Smooth muscle cell (in vitro differentiated cells): ENCODE results near the gene DYNLT4. TPM values are rescaled to one million over a fixed set of nuclear protein-coding genes. Genes with fewer than 3 reads are reported as not detected.

Experiments used
- DNase-seq: peaks from one replicate; lab custom pipeline; 2025; ENCODE audit not compliant: unreplicated experiment; lab: John Stamatoyannopoulos, UW
- H2AFZ ChIP-seq: fragments of 200-600 bp; sonication (generic); 2 replicates; pipeline ENCODE4 v1.6.0; 2016; ENCODE audit warnings: antibody characterized with exemption, low read depth, mild to moderate bottlenecking
- H3F3A ChIP-seq: fragments of 200-600 bp; sonication (generic); 2 replicates; pipeline ENCODE4 v1.6.0; 2017; ENCODE audit warnings: antibody characterized with exemption, low read depth
- H3K27ac ChIP-seq: fragments of 200-600 bp; sonication (generic); 2 replicates; pipeline ENCODE4 v1.5.1; 2016; ENCODE audit warnings: low read depth, mild to moderate bottlenecking
- H3K27me3 ChIP-seq: fragments of 200-600 bp; sonication (generic); 2 replicates; pipeline ENCODE4 v1.6.1; 2016; ENCODE audit warnings: low read depth, mild to moderate bottlenecking
- H3K36me3 ChIP-seq: fragments of 200-600 bp; sonication (generic); 2 replicates; pipeline ENCODE4 v1.5.1; 2016; ENCODE audit warnings: low read depth
- H3K4me1 ChIP-seq: fragments of 200-600 bp; sonication (generic); 2 replicates; pipeline ENCODE4 v1.5.1; 2016; ENCODE audit warnings: low read depth
- H3K4me2 ChIP-seq: fragments of 200-600 bp; sonication (generic); 2 replicates; pipeline ENCODE4 v1.6.0; 2016; ENCODE audit warnings: mild to moderate bottlenecking
- H3K4me3 ChIP-seq: fragments of 200-600 bp; sonication (generic); 2 replicates; pipeline ENCODE4 v1.5.1; 2016; ENCODE audit warnings: mild to moderate bottlenecking
- H3K79me2 ChIP-seq: fragments of 200-600 bp; sonication (generic); 2 replicates; pipeline ENCODE4 v1.6.0; 2016; ENCODE audit warnings: low read depth, mild to moderate bottlenecking
- H3K9ac ChIP-seq: fragments of 200-600 bp; sonication (generic); 2 replicates; pipeline ENCODE4 v1.6.0; 2016; ENCODE audit warnings: low read depth
- H3K9me3 ChIP-seq: fragments of 200-600 bp; sonication (generic); replicated peaks from 2 replicates; pipeline ENCODE4 v1.5.1; 2016; ENCODE audit warnings: low read depth
- H4K20me1 ChIP-seq: fragments of 200-600 bp; sonication (generic); 2 replicates; pipeline ENCODE4 v1.6.0; 2016; ENCODE audit warnings: low read depth
- CTCF ChIP-seq: fragments of 200-600 bp; sonication (generic); IDR thresholded peaks from 2 replicates; pipeline ENCODE4 v1.5.1; 2017; ENCODE audit warnings: borderline replicate concordance, mild to moderate bottlenecking, antibody characterized with exemption; ENCODE audit not compliant: insufficient read depth, poor library complexity, severe bottlenecking
- WGBS: methylation state at CpG from one replicate; pipeline ENCODE4 v1.1.7; 2016; ENCODE audit warnings: low lambda C conversion rate; 5-methylcytosine and 5-hydroxymethylcytosine counted together
- polyA plus RNA-seq: library from polyadenylated mRNA; unstranded; fragments of >200 nt; fragmentation: Nextera tagmentation; extraction: Ambion mirVana; gene quantifications from 2 replicates; pipeline ENCODE4 v1.2.1, GENCODE V29; 2016
- total RNA-seq: library from RNA; depleted of rRNA; stranded (reverse); fragments of >200 nt; gene quantifications from 2 replicates; pipeline ENCODE4 v1.2.3, GENCODE V29; 2014

The DYNLT4 gene
- total and polyA plus RNA-seq, 2 experiments from 2014 or later, result 1.6 to 2.0 TPM

- peak overlapping the region; percentile 30 for H3K9ac ChIP-seq
- peak overlapping the region; percentile 99 for H3K4me2 ChIP-seq
- DNase-seq, result no peak
- no peak overlapping the region for H2AFZ ChIP-seq
- peaks cover 22% of the 10 kb centered on the region for H3F3A ChIP-seq
- no peak for TF ChIP-seq CTCF
- no peaks in the 10 kb centered on the region for H3K9me3 ChIP-seq
- H3K4me3 ChIP-seq, result peak overlapping the region; percentile 91
- peaks cover 32% of the 10 kb centered on the region for H3K79me2 ChIP-seq
- 88% methylated on average over 14 of the region's 14 CpGs for WGBS
- H4K20me1 ChIP-seq, result peaks cover 52% of the 10 kb centered on the region
- peaks cover 14% of the 10 kb centered on the region for H3K4me1 ChIP-seq
- H3K27me3 ChIP-seq, result no peaks in the 10 kb centered on the region
- H3K27ac ChIP-seq, result peak overlapping the region; percentile 95
- H3K36me3 ChIP-seq, result no peaks in the 10 kb centered on the region
Observed at GRCh38 chr1:44777547-44777946, 29.6 kb downstream of the DYNLT4 start.

GRCh38 chr1:44776730-44777068 is 30.5 kb downstream of the DYNLT4 start:
- Histone ChIP-seq H3K79me2 (peaks cover 32% of the 10 kb centered on the region), H3K27ac (peak overlapping the region; percentile 95), H3K27me3 (no peaks in the 10 kb centered on the region), H4K20me1 (peaks cover 52% of the 10 kb centered on the region), H3K4me2 (peak overlapping the region; percentile 99), H2AFZ (no peak overlapping the region), H3F3A (peaks cover 22% of the 10 kb centered on the region), H3K9ac (peak overlapping the region; percentile 97), H3K9me3 (no peaks in the 10 kb centered on the region), H3K36me3 (no peaks in the 10 kb centered on the region), H3K4me3 (peak overlapping the region; percentile 91), H3K4me1 (peaks cover 14% of the 10 kb centered on the region)
- 33% methylated on average over 12 of the region's 12 CpGs for WGBS
- no peak for DNase-seq
- TF ChIP-seq CTCF, result no peak

- peaks cover 32% of the 10 kb centered on the region for H3K79me2 ChIP-seq
- H2AFZ ChIP-seq, result no peak overlapping the region
- peak overlapping the region; percentile 95 for H3K27ac ChIP-seq
- H3K4me2 ChIP-seq, result peak overlapping the region; percentile 99
- H3K36me3 ChIP-seq, result no peaks in the 10 kb centered on the region
- H3F3A ChIP-seq, result peaks cover 22% of the 10 kb centered on the region
- H4K20me1 ChIP-seq, result peaks cover 50% of the 10 kb centered on the region
- no peaks in the 10 kb centered on the region for H3K27me3 ChIP-seq
- H3K4me3 ChIP-seq, result peak overlapping the region; percentile 91
- no peaks in the 10 kb centered on the region for H3K9me3 ChIP-seq
- TF ChIP-seq CTCF, result no peak
- peak overlapping the region; percentile 97 for H3K9ac ChIP-seq
- 3% methylated on average over 36 of the region's 36 CpGs for WGBS
- no peak for DNase-seq
- peaks cover 14% of the 10 kb centered on the region for H3K4me1 ChIP-seq
Observed at GRCh38 chr1:44775930-44776729, 31.0 kb downstream of the DYNLT4 start.
